ENCODE measurements around the gene TRABD2B.

DNA sequence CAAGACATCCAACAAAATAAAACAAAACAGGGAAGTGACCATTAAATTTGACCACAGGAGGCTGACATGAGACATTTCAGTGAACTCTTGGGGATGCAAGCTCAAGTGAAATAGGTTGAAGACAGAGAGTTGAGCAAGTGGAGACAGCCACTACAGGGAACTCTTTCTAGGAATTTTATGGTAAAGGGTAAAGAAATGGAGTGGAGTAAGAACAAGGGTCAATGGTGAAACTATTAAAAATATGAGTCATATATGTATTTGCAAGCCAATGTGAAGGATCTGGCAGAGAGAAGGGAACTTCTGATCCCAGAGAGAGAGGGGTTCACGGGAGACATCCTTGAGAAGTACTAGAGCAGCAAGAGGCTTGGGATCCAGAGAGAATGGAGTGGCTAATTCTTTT, 9.1 kb upstream of the TRABD2B start:
- TF ChIP-seq, protein P1, sequence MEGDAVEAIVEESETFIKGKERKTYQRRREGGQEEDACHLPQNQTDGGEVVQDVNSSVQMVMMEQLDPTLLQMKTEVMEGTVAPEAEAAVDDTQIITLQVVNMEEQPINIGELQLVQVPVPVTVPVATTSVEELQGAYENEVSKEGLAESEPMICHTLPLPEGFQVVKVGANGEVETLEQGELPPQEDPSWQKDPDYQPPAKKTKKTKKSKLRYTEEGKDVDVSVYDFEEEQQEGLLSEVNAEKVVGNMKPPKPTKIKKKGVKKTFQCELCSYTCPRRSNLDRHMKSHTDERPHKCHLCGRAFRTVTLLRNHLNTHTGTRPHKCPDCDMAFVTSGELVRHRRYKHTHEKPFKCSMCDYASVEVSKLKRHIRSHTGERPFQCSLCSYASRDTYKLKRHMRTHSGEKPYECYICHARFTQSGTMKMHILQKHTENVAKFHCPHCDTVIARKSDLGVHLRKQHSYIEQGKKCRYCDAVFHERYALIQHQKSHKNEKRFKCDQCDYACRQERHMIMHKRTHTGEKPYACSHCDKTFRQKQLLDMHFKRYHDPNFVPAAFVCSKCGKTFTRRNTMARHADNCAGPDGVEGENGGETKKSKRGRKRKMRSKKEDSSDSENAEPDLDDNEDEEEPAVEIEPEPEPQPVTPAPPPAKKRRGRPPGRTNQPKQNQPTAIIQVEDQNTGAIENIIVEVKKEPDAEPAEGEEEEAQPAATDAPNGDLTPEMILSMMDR (IDR thresholded peaks at IDR 0.05; ENCODE audit: insufficient read depth, low read depth, low read length): no peak
- no peak for TF ChIP-seq EZH2 (IDR thresholded peaks at IDR 0.05; ENCODE audit: insufficient read depth, low read length)
